GM19372 (cell line): ENCODE results near the gene RERE.

Source experiments
- ATAC-seq: cut with Tn5 transposase; IDR thresholded peaks from one replicate; pipeline ENCODE4 v1.9.1; 2021; ENCODE audit warnings: mild to moderate bottlenecking, low read depth, moderate library complexity; ENCODE audit not compliant: unreplicated experiment

The RERE gene

GRCh38 chr1:8303876-8304275 is 513.6 kb downstream of the RERE start:
- ATAC-seq: no peak

DNA sequence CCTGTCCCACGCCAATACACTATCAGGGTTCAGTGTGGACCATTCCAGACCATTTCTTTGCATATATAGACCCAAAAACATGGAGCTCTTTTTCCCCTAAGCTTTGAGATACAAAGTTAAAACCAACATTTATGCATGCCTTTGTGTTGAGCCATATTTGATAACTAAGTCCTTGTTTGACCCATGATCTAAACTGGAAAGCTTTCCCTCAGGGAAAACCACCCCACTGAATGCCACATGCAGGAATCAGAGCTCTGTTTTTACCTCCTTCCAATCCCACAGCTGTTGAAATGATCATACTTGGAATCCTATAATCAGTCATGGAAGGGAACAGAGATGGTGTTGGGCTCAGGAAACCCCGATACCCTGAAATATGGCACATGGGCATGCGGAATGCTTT is 514.3 kb downstream of the RERE start:
- no peak for ATAC-seq
